ENCODE data around the gene RHNO1.

RHNO1 gene

DNA sequence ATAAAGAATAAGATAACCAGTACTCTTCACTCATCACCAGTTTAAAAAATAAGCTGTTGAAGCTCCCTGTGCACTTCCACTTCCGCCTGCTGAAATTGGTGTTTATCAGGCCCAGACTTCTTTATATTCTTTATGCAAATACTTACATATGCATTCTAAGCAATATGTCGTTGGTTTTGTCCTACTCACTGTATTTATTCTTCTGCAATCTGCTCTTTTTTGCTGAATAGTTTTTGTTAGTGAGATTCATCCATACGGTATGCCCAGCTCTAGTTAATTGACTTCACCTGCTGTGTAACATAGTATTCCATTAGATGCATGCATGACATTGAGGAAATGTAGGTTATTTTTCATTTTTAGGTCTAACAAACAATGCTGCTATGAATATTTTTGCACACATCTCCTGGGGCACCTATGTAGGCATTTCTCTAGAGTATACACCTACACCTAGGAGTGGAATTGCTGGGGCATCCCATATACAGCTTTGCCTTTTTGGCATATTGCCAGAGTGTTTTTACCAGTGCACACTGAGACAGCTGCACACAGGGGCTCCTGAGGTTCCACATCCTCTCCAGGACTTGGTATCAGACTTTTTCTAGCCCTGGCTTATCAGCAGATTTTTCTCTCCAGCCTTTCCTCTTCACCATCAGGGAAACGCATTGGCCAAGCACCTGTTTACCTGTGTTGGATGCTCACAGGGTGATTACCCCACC, 41.2 kb upstream of the RHNO1 start:
- TF ChIP-seq, protein P1, sequence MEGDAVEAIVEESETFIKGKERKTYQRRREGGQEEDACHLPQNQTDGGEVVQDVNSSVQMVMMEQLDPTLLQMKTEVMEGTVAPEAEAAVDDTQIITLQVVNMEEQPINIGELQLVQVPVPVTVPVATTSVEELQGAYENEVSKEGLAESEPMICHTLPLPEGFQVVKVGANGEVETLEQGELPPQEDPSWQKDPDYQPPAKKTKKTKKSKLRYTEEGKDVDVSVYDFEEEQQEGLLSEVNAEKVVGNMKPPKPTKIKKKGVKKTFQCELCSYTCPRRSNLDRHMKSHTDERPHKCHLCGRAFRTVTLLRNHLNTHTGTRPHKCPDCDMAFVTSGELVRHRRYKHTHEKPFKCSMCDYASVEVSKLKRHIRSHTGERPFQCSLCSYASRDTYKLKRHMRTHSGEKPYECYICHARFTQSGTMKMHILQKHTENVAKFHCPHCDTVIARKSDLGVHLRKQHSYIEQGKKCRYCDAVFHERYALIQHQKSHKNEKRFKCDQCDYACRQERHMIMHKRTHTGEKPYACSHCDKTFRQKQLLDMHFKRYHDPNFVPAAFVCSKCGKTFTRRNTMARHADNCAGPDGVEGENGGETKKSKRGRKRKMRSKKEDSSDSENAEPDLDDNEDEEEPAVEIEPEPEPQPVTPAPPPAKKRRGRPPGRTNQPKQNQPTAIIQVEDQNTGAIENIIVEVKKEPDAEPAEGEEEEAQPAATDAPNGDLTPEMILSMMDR (IDR thresholded peaks at IDR 0.05): no peak

DNA sequence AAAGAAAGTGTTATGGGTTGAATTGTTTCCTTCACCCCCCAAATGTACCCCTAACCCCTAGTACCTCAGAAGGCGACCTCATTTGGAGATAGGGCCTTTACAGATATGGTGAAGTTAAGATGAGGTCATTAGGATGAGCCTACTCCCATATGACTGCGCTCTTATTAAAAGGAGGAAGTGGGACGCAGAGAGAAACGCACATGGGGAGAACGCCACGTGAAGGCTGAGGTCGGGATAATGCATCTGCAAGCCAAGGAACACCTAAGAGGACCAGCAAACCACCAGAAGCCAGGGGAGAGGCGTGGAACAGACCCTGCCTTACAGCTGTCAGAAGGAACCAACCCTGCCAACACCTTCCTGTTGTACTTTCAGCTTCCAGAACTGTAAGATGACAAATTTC, 40.4 kb upstream of the RHNO1 start:
- TF ChIP-seq, protein P1 (IDR thresholded peaks at IDR 0.05): no peak

DNA sequence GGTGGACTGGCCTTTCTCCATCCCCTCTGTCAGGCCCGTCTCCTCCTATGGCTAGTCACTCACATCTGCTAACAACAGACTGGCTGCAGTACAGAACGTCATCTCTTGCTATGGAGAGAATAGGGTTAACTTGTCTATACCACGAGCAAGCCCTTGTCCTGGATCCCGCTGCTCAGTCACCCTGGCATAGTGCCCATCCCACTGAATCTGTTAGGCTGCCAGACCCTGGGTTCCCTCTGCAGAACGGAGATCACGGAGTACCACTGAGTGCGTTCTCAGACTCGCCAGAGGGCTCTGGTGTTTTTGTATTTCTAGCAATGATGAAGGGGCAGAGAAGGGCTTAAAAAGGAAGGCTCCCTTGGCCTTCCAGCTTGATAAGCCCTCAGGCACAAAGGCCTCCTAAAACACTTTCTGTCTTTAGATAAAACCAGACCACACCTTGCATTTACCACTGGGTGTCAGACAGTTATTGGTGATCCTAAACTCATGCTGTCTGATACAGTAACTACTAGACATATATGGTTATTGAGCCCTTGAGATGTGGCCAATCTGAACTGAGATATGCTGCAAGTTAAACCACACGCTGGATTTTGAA, 35.9 kb upstream of the RHNO1 start:
- TF ChIP-seq, protein P1 (IDR thresholded peaks at IDR 0.05): no peak

DNA sequence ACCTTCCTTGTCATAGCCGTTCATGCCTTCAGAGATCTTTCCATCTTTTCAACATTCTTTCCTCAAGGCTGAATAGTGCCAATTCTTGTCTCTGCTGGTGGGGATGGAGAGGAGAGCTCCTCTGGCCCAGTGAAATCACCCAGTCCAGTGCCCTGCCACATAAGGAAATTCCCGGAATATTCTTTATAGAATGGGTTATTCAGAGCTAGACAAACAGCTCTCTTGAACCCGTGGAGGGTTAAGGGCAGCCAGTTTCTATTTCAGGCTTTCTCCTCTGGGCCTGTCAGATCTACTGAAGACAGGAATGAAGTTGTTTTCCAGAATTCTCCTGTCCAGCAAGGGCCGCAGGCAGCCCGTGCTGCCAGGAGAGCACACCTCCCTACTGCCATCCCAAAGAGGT, 34.1 kb upstream of the RHNO1 start:
- TF ChIP-seq, protein P1 (IDR thresholded peaks at IDR 0.05): no peak

DNA sequence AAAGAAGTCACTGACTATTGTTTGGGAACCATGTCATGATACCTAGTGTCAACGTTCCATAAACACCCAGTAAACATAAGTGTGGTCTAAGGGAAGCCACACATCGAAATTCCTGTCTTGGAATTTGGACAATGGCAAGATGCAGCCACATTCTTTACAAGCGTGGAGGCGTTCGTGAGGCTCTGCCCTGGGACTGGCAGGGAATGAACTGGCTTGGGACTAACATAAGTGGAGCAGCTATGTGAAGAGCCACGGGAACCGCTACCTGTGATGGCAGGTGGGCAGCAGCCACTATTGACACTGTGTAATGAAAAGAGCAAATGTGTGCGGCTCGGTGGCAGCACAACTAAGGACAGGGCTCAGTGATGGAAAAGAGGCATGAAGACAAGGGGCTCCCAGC, 32.2 kb upstream of the RHNO1 start:
- TF ChIP-seq, protein P1 (IDR thresholded peaks at IDR 0.05): no peak

DNA sequence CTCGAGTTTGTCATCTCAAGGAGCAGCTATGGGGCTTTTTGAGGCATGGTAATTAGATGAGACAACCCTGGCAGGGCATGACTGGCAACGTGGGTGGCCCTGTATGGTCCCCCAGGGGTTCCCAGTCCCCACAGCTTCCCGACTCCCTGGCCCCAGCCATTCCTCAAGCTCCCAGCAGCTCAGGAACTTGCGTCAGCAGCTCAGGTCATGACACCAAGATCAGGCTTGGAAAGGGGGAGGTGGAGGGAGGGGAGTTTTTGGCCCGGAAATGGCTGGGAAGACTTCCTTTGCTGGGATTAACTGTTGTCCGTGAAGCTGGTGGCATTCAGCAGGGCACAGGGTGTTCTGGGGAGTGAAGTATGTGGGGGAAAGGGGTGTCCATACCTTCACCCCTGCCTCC, 31.7 kb upstream of the RHNO1 start:
- TF ChIP-seq, protein P1 (IDR thresholded peaks at IDR 0.05): no peak

DNA sequence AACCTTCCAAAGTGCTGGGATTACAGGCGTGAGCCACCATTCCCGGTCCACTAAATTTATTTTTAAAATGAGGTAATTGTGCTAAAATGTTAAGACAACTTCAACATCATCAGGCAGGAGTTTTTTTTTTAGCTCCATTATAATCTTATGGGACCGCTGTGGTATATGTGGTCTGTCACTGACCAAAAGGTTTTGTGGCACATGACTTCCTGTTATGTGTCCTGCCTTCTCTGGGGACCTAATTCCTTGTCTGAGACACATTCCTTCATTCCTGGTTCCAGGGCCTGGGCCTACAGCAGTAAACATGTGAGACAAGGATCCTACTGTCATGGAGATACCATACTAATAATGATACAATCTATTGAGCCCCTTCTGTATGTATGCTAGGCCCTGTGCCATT, 25.1 kb upstream of the RHNO1 start:
- TF ChIP-seq, protein P1 (IDR thresholded peaks at IDR 0.05): no peak

Measured in LNCAP (cell line).